HepG2 (cell line): ENCODE results near the gene RAB27B.

ENCODE experiments used
- ESRRA ChIP-seq: sonication (generic); formaldehyde crosslinking; IDR thresholded peaks from 2 replicates; pipeline ENCODE4 v1.5.1; 2020; ENCODE audit warnings: mild to moderate bottlenecking, low read depth, missing genetic modification reagents
- FOSL1 ChIP-seq: sonication (generic); formaldehyde crosslinking; IDR thresholded peaks from 2 replicates; pipeline ENCODE4 v1.9.0; 2021; ENCODE audit warnings: missing genetic modification reagents, borderline replicate concordance
- HDAC1 ChIP-seq: sonication (generic); formaldehyde crosslinking; IDR thresholded peaks from 2 replicates; pipeline ENCODE4 v1.5.1; 2020; ENCODE audit warnings: mild to moderate bottlenecking, missing genetic modification reagents
- PHF8 ChIP-seq: sonication (generic); formaldehyde crosslinking; IDR thresholded peaks from 2 replicates; pipeline ENCODE4 v1.5.0; 2020; ENCODE audit warnings: missing genetic modification reagents
- RFX5 ChIP-seq: IDR thresholded peaks from 2 replicates; pipeline ENCODE4 v1.6.1; 2011; ENCODE audit warnings: low read depth, low read length, improper control_type of control experiment
- ZNF207 ChIP-seq: fragments of 450-650 bp; IDR thresholded peaks from 2 replicates; pipeline ENCODE4 v1.6.1; 2016; ENCODE audit warnings: antibody characterized with exemption, borderline replicate concordance
- ZNF501 ChIP-seq: sonication (generic); formaldehyde crosslinking; IDR thresholded peaks from 2 replicates; pipeline ENCODE4 v1.5.1; 2020; ENCODE audit warnings: mild to moderate bottlenecking, moderate library complexity, missing genetic modification reagents
- ZSCAN20 ChIP-seq: sonication (generic); formaldehyde crosslinking; IDR thresholded peaks from 2 replicates; pipeline ENCODE4 v1.4.0; 2020; ENCODE audit warnings: missing genetic modification reagents, mild to moderate bottlenecking, borderline replicate concordance
- TF ChIP-seq, protein P1 (sequence below): sonication (generic); formaldehyde crosslinking; IDR thresholded peaks from 2 replicates; pipeline ENCODE4 v1.8.0; 2022; ENCODE audit warnings: mild to moderate bottlenecking, missing genetic modification reagents
- TF ChIP-seq, protein P2 (sequence below): sonication (generic); formaldehyde crosslinking; IDR thresholded peaks from 2 replicates; pipeline ENCODE4 v1.5.0; 2020; ENCODE audit warnings: mild to moderate bottlenecking, missing genetic modification reagents, moderate library complexity

DNA sequence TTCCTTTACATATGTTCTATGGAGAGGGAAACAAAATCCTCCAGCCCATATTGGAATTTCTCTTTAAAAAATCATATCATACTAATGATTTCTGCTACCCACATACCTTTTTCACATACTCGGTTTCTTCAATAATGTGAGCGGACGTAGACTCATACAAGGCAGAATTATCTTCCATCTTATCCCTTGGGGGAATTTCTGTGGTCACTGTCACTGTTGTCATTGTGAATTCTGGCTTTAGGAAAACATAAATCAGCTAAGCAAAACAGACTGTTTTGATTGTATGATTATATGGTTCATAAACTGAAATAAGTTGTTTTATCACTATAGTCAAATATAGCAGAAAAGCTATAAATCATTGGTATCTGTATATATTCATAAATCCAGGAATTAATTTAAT, 114.3 kb downstream of the RAB27B start:
- TF ChIP-seq, protein P1, sequence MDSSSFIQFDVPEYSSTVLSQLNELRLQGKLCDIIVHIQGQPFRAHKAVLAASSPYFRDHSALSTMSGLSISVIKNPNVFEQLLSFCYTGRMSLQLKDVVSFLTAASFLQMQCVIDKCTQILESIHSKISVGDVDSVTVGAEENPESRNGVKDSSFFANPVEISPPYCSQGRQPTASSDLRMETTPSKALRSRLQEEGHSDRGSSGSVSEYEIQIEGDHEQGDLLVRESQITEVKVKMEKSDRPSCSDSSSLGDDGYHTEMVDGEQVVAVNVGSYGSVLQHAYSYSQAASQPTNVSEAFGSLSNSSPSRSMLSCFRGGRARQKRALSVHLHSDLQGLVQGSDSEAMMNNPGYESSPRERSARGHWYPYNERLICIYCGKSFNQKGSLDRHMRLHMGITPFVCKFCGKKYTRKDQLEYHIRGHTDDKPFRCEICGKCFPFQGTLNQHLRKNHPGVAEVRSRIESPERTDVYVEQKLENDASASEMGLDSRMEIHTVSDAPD (CRISPR knock-in tag), result no peak
- TF ChIP-seq ZNF501 (CRISPR knock-in tag), result no peak
- TF ChIP-seq ZNF207, result no peak
- TF ChIP-seq PHF8 (CRISPR knock-in tag), result no peak
- TF ChIP-seq, protein P2, sequence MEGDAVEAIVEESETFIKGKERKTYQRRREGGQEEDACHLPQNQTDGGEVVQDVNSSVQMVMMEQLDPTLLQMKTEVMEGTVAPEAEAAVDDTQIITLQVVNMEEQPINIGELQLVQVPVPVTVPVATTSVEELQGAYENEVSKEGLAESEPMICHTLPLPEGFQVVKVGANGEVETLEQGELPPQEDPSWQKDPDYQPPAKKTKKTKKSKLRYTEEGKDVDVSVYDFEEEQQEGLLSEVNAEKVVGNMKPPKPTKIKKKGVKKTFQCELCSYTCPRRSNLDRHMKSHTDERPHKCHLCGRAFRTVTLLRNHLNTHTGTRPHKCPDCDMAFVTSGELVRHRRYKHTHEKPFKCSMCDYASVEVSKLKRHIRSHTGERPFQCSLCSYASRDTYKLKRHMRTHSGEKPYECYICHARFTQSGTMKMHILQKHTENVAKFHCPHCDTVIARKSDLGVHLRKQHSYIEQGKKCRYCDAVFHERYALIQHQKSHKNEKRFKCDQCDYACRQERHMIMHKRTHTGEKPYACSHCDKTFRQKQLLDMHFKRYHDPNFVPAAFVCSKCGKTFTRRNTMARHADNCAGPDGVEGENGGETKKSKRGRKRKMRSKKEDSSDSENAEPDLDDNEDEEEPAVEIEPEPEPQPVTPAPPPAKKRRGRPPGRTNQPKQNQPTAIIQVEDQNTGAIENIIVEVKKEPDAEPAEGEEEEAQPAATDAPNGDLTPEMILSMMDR (CRISPR knock-in tag), result no peak
- TF ChIP-seq ZSCAN20 (CRISPR knock-in tag), result no peak
- TF ChIP-seq HDAC1 (CRISPR knock-in tag), result no peak
- TF ChIP-seq FOSL1 (CRISPR knock-in tag), result no peak
- no peak for TF ChIP-seq ESRRA
- TF ChIP-seq RFX5, result no peak
